G401.6 (cell line): ENCODE data around the gene TMEM235.
"Not testable (repeated sequence)": the region's sequence is repeated elsewhere in the genome, so short reads cannot be mapped to it uniquely, and the experiment has no call there.

ENCODE experiments used
- FAIRE-seq: peaks from 2 replicates; lab custom pipeline; 2012; peaks lifted over from hg19 to GRCh38; lab: Jason Lieb, UNC

Gene TMEM235

GRCh38 chr17:78238823-78239488, 7.5 kb downstream of the TMEM235 start:
- no peak for FAIRE-seq

DNA sequence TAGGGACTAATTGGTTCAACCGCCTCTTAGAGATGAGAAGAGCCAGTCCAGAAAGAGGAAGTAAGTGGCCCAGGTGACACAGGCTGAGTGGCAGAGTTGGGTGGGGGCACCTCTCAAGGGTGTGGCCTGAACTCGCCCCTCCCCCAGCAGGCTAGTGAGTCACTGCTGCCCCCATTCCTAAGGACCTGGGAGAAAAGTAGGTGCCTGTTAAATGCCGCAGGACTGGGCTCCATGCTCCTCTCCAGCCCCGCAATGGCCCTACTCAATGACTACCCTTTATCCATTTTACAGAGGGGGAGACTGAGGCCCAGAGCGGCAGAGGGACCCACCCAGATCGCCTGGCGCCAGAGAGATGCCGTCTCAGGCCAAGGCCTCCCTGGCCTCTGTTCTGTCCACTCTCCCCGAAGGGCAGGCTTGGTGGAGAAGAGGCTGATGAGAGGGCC, 8.1 kb downstream of the TMEM235 start:
- no peak for FAIRE-seq

DNA sequence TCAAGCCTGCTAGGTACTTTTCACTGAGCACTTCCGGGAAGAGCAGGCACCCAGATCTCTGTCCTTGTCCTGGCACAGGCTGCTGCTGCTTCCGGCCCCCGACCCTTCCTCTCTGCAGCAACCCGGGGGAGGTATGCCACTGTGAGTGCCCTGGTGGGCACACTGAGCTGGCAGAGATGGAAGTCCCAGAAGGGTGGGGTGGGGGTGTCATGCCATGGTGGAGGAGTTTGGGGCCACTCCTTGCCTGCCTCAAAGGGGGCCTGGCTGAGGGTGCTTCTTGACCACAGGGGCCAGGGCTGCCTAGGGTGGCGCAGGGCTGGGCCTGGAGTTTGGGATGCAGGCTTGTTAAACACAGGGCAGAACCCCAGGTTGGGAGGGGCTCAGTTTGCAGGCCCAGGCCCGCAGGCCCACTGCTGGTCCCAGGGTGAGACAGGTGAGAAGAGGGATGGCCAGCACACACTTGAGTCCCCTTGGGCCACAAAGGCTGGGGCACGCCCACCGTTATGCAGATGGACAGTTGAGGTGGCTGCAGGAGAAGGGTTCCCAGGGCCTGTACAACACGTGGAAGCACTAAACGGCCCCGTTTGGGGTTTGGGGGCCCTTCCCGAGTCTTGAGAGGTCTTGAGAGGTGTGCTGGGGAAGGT, 8.7 kb downstream of the TMEM235 start:
- no peak for FAIRE-seq

DNA sequence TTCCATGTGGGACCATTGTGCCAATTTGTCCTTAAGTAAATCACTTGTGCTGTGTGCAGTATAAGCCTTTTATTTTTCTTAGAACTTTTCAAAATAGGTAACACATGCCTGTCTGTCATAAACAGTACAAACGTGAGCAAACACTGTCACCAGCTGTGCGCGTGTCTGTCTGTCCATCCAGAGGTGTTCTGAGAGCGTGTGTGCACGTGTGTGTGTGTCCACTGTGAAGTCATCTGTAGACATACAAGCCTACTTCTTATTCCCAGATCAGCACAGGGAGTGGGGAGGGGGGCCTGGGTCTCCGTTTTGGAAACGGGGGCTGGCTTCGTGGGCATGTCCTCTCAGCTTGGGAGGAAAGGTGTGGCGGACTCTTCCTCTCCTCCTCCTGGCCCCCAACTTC, 9.4 kb downstream of the TMEM235 start:
- FAIRE-seq = no peak

GRCh38 chr17:78241277-78242023, 10.0 kb downstream of the TMEM235 start:
- peak; percentile 40 for FAIRE-seq

GRCh38 chr17:78242024-78242742, 10.8 kb downstream of the TMEM235 start:
- no peak for FAIRE-seq

GRCh38 chr17:78247304-78247703, 15.9 kb downstream of the TMEM235 start:
- no peak for FAIRE-seq

DNA sequence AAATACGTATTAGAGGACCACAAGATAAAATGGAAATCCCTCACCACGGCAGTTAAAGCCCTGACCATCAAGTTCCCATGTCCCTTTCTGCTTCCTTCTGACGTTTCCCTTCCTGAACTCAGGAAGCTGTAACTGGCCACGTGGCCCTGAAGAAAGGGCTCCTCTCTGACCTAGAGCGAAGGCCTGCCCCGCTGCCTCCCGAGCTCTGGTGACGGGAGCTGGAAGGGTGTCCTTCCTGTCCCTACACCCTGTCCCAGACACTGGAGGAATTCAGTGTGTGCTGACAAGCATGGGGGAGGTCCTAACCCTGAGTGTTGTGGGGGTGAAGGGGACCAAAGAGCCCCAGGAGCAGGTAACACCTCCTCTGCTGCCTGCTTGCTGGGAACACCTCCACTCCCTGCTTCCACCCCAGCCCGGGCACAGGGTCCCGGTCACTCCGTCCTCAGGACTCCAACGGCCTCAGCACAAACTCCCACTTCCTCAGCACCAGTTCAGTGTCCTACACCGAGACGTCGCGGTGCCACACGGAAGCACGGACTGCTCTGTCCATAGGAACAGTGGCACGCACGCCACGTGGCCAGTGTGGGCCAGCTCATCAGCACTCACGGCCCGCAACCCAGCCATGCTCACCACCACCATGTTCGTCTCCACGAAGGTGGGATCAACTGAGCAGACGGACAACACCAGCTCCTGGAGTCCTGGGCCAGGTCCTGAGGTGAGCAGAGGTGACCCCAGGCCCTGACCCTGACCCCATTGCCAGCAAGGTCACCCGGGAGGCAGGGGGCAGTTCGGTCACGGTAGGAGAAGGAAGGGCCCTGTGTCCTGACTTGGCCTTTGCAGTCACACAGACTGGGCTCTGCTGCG, 16.9 kb downstream of the TMEM235 start:
- no peak for FAIRE-seq

- no peak for FAIRE-seq
Observed at GRCh38 chr17:78249074-78249817, 17.8 kb downstream of the TMEM235 start.

DNA sequence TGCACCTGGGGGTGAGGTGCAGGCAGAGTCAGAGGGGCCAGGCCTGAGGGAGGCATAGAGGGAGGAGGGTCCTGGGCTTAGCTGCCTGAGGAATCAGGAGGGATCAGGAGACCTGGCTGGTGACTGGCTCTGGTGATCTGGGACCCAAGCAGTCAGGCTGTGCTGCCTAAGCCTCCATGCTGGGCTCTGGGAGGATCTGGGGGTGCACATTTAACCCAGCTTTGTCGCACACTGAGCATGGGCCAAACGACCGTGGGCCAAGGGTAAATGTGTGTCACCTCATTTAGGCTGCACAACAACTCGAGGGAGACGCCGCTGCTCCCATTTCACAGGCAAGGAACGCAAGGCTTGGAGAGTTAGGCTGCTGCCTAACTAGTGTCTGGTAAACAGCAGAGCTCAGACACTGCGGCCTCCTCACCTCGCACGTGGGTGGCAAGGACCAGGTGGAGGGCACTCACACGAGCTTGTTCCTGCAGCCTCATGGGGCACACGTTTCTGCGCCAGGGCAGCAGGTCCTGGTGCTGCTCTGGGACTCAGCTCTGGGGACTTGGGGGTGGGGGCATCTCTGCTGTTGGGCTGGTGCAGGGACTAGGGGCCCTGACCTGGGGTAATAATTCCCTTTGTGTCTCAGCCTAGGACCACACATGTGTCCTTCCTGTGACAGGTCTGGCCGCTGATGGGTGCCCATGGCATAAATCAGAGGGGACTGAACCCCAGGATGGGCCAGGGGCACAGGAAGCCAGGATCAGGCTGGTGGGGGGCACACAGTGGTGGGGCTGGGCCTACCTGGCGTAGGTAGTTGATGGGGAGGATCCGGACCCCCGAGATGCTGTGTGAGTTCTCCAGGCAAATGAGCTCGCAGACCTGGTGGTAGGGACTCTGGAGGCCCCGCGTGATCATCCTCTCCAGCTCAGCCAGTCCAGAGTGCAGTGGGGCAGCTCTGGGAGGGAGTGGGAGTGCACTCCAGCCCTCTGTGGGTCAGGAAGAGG, 18.7 kb downstream of the TMEM235 start:
- no peak for FAIRE-seq

DNA sequence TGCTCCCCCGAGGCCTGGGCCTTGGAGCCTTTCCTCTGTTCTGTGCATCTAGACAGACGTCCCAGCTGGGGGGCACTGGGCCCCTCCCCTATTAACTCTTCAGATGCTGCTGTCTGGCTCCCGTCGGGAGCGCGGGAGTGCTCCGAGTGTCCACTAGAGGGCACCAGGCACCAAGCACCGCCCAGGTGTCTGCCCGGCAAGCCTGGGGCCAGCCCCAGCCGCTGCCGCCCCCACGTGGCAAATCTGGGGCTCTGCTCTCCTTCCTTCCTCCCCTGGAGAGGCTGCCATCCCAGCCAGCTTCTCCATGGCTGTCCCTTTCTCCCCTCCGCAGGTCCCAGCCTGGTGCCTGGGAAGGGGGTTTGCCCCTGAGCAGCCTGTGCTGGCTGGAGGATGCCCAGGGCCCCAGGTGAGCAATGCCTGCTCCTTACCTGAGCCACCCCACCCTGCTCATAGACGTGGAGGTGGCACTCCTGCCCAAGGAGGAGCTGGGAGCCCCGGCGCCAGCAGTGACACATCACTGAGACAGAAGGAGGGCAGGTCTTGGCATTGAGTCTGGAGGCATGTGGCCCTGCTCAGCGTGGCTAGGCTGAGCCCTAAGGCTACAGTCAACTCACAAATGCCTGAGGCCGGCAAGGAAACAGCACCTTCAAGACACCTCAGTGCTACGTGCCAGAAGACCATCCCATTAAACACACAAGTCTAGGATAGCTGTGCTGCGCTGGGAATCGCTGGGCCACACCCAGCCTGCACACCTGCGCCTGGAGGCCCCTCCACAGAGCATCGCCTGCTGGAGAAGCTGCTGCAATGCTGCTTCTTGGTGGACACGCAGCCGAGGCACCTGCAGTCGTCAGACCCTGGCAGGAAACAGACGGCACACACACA, 19.7 kb downstream of the TMEM235 start:
- FAIRE-seq = peak; percentile 68

DNA sequence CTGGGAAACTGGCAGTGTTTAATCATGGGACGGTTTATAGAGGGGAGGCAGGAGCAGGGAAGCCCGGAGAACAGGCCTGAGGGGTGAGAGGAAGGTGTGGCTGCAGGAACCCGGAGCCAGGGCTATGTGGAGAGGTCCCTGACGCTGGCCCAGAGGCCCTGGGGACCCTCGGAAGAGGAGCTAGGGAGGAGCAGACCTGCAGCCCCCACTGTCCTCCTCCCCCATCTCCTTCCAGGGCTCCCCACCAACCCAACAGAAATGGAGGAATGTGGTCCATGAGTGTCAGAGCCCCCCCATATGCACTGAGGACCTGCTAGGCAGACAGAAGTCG, 20.3 kb downstream of the TMEM235 start:
- no peak for FAIRE-seq

GRCh38 chr17:78252111-78252634, 20.7 kb downstream of the TMEM235 start:
- no peak for FAIRE-seq

- no peak for FAIRE-seq
Observed at GRCh38 chr17:78252701-78253635, 21.5 kb downstream of the TMEM235 start.

- FAIRE-seq = not testable (repeated sequence)
Observed at GRCh38 chr17:78253636-78253945, 22.2 kb downstream of the TMEM235 start.

GRCh38 chr17:78253946-78254672, 22.7 kb downstream of the TMEM235 start:
- no peak for FAIRE-seq
